GM10266 (cell line): Measurements from ENCODE around the gene TBCK.
"Not testable (repeated sequence)": the region's sequence is repeated elsewhere in the genome, so short reads cannot be mapped to it uniquely, and the experiment has no call there.

Experiments
- DNase-seq: peaks from one replicate; pipeline ENCODE4 v3.0.0; 2012; ENCODE audit errors: extremely low spot score
- TF ChIP-seq, protein P1 (sequence below): IDR thresholded peaks from 2 replicates; pipeline ENCODE4 v1.5.1; 2012; ENCODE audit warnings: mild to moderate bottlenecking, low read depth; ENCODE audit not compliant: control insufficient read depth, insufficient read depth; ENCODE audit errors: missing control alignments

Gene TBCK

DNA sequence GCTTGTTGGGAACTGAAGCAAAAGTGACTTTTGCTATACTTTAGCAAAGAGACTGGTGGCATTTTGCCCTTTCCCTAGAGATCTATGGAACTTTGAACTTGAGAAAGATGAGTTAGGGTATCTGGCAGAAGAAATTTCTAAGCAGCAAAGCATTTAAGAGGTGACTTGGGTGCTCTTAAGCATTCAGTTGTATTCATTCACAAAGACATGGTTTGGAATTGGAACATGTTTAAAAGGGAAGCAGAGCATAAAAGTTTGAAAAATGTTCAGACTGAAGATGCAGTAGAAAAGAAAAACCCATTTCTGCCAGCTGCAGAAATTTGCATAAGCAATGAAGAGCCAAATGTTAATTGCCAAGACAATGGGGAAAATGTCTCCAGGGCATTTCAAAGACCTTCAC lies 21.9 kb upstream of the TBCK start:
- TF ChIP-seq, protein P1, sequence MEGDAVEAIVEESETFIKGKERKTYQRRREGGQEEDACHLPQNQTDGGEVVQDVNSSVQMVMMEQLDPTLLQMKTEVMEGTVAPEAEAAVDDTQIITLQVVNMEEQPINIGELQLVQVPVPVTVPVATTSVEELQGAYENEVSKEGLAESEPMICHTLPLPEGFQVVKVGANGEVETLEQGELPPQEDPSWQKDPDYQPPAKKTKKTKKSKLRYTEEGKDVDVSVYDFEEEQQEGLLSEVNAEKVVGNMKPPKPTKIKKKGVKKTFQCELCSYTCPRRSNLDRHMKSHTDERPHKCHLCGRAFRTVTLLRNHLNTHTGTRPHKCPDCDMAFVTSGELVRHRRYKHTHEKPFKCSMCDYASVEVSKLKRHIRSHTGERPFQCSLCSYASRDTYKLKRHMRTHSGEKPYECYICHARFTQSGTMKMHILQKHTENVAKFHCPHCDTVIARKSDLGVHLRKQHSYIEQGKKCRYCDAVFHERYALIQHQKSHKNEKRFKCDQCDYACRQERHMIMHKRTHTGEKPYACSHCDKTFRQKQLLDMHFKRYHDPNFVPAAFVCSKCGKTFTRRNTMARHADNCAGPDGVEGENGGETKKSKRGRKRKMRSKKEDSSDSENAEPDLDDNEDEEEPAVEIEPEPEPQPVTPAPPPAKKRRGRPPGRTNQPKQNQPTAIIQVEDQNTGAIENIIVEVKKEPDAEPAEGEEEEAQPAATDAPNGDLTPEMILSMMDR: no peak

DNA sequence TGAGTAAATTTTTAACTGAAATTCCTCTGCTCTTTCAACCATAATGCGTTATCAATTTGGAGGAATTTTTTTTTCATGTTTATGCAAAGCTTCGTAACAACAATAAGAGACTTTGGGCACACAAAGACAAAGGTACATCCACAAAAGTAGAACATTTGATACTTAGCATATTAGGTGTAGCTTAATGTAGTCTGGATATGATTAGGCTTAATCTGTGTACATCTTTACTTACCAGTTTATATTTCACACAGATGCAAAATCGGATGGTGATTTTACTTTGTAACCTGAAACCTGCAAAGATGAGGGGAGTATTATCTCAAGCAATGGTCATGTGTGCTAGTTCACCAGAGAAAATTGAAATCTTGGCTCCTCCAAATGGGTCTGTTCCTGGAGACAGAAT lies 20.6 kb upstream of the TBCK start:
- TF ChIP-seq, protein P1: no peak
- DNase-seq: no peak

More for the DNA sequence above, 21.9 kb upstream of the TBCK start:
- no peak for DNase-seq

DNA sequence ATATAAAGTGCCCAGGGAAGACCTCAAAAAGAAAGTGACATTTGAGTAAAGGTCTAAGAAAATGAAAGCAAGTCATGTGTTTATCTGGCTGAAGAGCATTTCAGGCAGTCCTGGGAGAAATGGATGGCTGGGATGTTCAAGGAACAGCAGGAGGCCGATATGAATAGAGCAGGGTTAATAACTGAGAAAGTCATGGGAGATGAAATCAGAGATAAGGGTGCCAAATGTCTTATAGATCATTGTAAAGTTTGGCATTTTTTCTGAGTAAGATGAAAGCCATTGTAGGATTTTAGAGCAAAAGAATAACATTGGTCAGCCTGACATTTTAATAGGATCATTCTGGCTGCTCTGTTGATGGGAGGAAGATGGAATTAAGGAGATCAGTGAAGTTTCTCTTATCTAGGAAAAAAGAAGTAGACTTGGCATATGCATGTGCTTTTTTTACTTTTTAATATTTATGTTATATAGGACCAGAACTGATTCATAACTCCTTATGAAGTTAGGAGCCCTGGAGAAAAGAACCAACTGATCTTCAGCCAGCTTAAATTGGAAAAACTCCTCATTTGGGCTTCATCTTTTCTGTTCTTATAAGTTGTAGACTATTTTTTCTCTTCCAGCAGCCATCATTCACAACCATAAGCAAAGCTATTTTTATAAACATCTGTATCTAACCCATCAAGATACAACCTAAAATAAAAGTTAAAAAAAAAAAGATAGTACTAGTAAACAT lies 18.9 kb upstream of the TBCK start:
- TF ChIP-seq, protein P1: no peak
- DNase-seq: no peak

DNA sequence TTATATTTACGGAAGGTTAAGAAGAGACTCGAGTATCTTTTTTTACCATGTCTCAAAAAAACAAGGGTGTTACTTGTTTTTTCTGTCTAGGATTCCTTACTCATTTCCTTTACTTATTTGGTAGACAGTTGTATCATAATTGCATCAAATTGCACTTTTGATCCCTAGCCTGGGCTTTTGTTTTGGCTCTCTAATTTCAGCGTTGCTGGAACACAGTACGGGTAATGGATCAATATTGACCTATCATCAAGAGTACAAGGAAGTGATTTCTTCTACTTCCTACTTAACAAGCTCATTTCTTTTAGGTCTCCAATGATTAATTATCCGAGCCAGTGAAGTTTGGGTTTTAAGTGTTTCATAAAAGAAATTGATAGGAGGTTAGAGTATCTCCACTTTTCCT lies 17.2 kb upstream of the TBCK start:
- no peak for DNase-seq
- TF ChIP-seq, protein P1: no peak

DNA sequence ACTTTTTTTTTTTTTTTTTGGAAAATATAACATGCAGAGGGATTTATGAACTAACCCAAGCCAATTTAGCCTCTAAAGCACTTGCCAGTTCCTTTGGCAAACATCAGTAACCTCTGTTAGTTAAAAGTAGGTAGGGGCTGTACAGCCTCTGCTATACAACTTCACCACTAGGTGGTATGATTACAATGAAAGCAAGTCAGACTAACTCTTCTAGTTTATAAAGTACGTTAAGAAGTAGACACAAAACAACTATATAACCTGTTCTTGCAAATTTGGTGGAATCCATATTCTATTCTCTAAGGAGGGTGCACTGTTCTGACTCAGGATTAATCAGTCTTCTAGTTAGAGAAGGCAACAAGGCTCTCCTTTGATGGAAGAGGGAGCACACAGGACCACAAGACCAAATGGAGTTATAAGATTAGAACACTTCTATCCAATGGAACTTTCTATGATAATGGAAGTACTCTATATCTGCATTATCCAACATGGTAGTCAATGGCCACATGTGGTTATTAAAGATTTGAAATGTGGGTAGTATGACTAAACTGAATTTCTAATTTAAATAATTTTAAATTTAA lies 13.1 kb upstream of the TBCK start:
- DNase-seq: peak; percentile 39
- TF ChIP-seq, protein P1: peak; percentile 55

DNA sequence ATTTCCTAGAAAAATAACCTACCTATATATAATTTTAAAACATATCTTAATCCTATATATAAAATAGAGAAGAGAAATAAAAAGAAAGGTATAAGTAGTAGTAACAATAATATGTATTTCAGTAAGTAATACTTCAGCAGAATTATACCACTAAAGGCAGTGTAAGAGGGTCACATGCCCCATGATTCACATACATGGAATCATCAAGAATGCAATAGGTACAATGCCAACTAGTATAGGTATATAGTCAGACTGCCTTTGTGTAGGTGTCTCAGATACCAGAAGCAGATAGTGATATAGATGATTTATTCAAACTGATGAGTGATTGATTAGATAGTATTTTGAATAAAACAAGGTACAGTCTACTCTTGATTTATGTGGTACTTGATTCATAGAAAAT lies 9.8 kb upstream of the TBCK start:
- DNase-seq: no peak
- TF ChIP-seq, protein P1: no peak

DNA sequence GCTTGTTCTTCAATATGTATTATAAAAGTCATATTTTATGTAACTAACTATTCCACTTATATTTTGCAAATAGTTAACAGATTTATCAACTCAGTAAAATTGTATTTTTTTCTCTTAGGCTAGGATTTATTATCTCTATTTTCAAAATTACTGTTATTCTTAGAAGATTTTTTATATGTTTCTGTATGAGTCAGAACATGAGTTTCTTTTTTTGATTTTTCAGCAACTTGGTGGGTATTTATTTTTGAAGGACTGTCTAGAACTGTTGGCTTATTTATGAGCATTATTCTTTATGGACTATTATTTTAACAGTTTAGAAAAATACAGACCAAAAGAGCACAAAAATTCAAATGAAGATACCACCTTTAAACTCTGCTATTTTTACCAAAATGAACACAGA lies 7.1 kb upstream of the TBCK start:
- DNase-seq: no peak
- TF ChIP-seq, protein P1: no peak

DNA sequence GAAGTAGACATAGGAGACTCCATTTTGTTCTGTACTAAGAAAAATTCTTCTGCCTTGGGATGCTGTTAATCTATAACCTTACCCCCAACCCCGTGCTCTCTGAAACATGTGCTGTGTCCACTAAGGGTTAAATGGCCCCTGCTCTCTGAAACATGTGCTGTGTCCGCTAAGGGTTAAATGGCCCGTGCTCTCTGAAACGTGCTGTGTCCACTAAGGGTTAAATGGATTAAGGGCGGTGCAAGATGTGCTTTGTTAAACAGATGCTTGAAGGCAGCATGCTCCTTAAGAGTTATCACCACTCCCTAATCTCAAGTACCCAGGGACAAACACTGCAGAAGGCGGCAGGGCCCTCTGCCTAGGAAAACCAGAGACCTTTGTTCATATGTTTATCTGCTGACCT lies 5.8 kb upstream of the TBCK start:
- not testable (repeated sequence) for DNase-seq

DNA sequence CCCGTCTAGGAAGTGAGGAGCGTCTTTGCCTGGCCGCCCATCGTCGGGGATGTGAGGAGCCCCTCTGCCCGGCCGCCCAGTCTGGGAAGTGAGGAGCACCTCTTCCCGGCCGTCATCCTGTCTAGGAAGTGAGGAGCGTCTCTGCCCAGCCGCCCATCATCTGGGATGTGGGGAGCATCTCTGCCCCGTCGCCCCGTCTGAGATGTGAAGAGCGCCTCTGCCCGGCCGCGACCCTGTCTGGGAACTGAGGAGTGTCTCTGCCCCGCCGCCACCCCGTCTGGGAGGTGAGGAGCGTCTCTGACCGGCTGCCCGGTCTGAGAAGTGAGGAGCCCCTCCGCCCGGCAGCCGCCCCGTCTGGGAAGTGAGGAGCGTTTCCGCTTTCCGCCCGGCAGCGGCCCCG lies 5.2 kb upstream of the TBCK start:
- DNase-seq: not testable (repeated sequence)
